A549 (cell line): Measurements from ENCODE around the gene MRPS6.

Experiments used
- CBX8 ChIP-seq: fragments of 200-600 bp; sonication (generic); IDR thresholded peaks from 2 replicates; pipeline ENCODE4 v1.6.1; 2016
- CTCF ChIP-seq: fragments of >200 bp; sonication (Bioruptor Twin); formaldehyde crosslinking; IDR thresholded peaks from 3 replicates; pipeline ENCODE4 v1.5.1; 2016
- ELK1 ChIP-seq: fragments of 150-350 bp; IDR thresholded peaks from 2 replicates; pipeline ENCODE4 v1.6.1; 2014; ENCODE audit warnings: low read depth, mild to moderate bottlenecking, low read length
- EP300 ChIP-seq, 2 experiments: fragments of >200 bp; sonication (Bioruptor Twin); formaldehyde crosslinking; IDR thresholded peaks; 2 replicates in 1 of 2; 3 replicates in 1 of 2; pipeline ENCODE4 v1.6.1; 2016 to 2017
- JUNB ChIP-seq: fragments of >200 bp; sonication (Bioruptor Twin); formaldehyde crosslinking; IDR thresholded peaks from 2 replicates; pipeline ENCODE4 v1.6.1; 2016
- MAZ ChIP-seq: fragments of 150-350 bp; IDR thresholded peaks from 2 replicates; pipeline ENCODE4 v1.6.1; 2014; ENCODE audit warnings: antibody characterized with exemption, low read depth, low read length, borderline replicate concordance
- PBX3 ChIP-seq: IDR thresholded peaks from 2 replicates; pipeline ENCODE4 v1.6.1; 2012
- POLR2A ChIP-seq: IDR thresholded peaks from 2 replicates; pipeline ENCODE4 v1.6.1; 2012; ENCODE audit warnings: mild to moderate bottlenecking, low read length
- POLR2AphosphoS2 ChIP-seq: conservative IDR thresholded peaks from 2 replicates; pipeline ENCODE4 v1.6.1; 2012; ENCODE audit warnings: low read length, improper control_type of control experiment, inconsistent platforms
- RCOR1 ChIP-seq: fragments of 150-350 bp; IDR thresholded peaks from 2 replicates; pipeline ENCODE4 v1.6.1; 2014; ENCODE audit warnings: antibody characterized with exemption, low read length, low read depth
- ZC3H11A ChIP-seq: fragments of 450-650 bp; IDR thresholded peaks from 2 replicates; pipeline ENCODE4 v1.6.1; 2014; ENCODE audit warnings: antibody characterized with exemption, mild to moderate bottlenecking
- TF ChIP-seq, protein P1 (sequence below): IDR thresholded peaks from 2 replicates; pipeline ENCODE4 v1.6.1; 2012

DNA sequence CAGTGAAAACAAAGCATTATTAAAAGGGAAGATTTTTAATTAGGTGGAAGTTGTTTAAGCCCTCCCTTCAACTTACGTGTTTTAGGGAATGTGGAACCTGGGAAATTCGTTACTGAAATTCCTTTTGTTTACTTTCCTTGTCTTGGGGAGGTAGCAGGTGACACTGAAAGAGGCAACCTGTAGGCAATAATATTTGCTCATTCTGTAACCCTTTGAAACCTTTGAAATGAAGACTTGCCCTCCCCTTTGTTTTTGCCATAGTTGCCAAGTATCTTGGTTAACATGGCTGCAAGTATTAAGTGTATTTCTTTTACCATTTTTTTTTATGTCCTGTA lies 1.7 kb downstream of the MRPS6 start:
- no peak for TF ChIP-seq PBX3
- no peak for TF ChIP-seq JUNB
- TF ChIP-seq RCOR1: no peak
- no peak for TF ChIP-seq ELK1
- TF ChIP-seq CTCF: no peak
- TF ChIP-seq, protein P1, sequence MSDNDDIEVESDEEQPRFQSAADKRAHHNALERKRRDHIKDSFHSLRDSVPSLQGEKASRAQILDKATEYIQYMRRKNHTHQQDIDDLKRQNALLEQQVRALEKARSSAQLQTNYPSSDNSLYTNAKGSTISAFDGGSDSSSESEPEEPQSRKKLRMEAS: no peak
- TF ChIP-seq ZC3H11A: no peak
- TF ChIP-seq MAZ: no peak
- no peak for TF ChIP-seq CBX8
- TF ChIP-seq EP300 (IDR thresholded peaks at IDR 0.05): no peak
- TF ChIP-seq POLR2AphosphoS2: no peak
- no peak for TF ChIP-seq POLR2A
